GM20431 (cell line): Measurements from ENCODE around the gene SNTN.

ENCODE experiments used
- in situ Hi-C: fragments of 300-500 bp; cut with MseI, MboI; formaldehyde crosslinking; loops from one replicate; pipeline ENCODE4 v1.15.0; 2020; ENCODE audit warnings: low sequenced_read_pairs; ENCODE audit not compliant: unreplicated experiment

The SNTN gene

DNA sequence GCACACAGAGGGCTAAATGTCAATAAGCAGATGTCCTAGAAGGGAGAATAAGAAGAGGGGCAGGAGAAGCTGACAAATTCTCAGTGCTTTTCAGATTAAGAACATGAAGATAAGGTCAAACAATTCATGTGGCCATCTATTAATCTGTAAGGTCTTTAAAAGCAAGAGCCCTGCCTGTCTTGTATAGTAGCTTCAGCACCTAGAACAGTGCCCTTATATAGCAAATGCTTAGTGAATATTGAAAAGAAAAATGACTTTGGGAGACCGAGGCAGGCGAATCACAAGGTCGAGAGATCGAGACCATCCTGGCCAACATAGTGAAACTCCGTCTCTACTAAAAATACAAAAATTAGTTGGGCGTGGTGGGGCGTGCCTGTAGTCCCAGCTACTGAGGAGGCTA, 18.1 kb downstream of the SNTN start:
- in situ Hi-C loops, result no loop called here

DNA sequence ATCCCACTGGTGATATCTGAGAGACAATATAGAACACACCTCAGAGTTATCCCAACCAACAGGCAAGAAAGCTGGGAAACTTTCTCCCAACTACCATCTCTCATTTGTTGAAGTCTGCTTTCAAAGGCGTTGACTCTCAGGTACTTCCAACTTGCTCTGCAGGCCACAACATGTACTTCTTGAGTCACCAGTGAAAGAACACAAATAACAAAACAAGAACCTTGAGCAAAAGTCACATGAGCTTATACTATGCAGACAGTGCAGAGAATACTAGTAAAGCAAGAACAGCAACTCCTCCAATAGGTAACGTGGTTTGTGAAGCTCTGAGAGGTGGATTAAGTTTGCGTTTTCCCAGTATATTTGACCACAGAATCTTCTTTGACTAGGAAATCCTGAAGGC, 20.6 kb downstream of the SNTN start:
- in situ Hi-C loops, result no loop called here

- in situ Hi-C loops, result no loop called here
These were observed 22.1 kb downstream of the SNTN start for GRCh38 chr3:63674586-63674985.

DNA sequence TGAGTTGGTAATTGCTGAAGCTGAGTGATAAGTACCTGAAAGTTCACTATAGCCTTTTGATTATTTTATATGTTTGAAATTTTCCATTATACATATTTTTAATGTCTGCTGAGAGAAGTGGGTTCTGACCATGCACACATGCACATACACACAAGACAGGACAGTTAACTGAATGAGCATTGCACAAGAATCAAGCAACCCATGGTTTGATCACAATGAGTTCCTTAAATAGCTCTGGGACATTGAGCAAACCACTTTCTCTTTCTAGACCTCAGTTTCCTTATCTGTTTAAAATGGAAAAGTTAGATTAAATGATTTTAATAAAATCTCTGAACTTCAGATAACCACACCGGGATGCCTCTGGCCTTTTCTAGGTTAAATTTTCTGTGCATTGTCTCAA, 26.7 kb downstream of the SNTN start:
- in situ Hi-C loops, result no loop called here

- in situ Hi-C loops, result no loop called here
These were observed 31.6 kb downstream of the SNTN start for GRCh38 chr3:63684081-63684480.

DNA sequence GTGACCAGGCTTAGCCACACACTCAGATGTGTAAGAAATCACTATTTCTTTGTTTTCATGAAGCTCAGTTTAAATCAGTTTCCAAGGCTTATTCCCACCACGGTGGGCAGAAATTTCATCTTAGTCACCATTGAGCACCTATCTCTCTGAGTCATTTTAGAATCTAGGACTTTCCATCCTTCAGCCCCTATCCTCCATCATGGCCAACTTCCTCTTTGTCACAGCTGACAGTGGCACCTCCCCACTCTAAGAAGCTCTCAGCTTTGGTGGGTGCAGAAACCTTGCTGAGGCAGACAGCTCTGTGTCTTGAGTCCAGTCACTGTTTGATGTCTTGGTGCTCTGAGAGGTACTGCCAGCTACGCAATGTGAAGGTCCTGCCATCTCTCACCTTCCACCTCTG, 32.9 kb downstream of the SNTN start:
- in situ Hi-C loops, result no loop called here

- in situ Hi-C loops, result no loop called here
These were observed 35.1 kb downstream of the SNTN start for GRCh38 chr3:63687278-63688225.

DNA sequence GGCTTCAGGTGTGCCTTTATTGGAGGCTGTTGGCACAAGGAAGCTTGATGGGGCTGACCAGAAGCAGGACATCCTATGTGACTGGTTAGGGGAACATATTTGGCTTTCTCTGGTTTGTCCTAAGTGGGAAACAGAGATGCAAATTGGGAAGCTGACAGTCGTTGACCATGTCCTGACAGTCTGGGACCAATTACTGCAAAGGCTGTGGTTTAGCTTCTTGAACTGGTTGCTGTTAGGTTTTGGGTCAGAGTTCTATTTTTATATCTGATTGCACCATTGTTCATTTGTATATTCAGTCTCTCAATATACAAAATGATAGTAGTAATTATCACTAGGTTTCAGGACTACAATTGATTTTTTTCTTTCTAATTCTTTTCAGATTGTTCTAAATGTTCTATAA, 36.8 kb downstream of the SNTN start:
- in situ Hi-C loops, result no loop called here

- in situ Hi-C loops, result no loop called here
These were observed 40.9 kb downstream of the SNTN start for GRCh38 chr3:63693351-63693750.

- in situ Hi-C loops, result no loop called here
These were observed 52.7 kb downstream of the SNTN start for GRCh38 chr3:63705092-63705645.

GRCh38 chr3:63706321-63707085, 54.0 kb downstream of the SNTN start:
- in situ Hi-C loops, result no loop called here

- in situ Hi-C loops, result no loop called here
These were observed 55.3 kb downstream of the SNTN start for GRCh38 chr3:63707731-63708130.

GRCh38 chr3:63709576-63709975, 57.1 kb downstream of the SNTN start:
- in situ Hi-C loops, result no loop called here
